ENCODE measurements around the gene CCNG2.

Gene CCNG2

DNA sequence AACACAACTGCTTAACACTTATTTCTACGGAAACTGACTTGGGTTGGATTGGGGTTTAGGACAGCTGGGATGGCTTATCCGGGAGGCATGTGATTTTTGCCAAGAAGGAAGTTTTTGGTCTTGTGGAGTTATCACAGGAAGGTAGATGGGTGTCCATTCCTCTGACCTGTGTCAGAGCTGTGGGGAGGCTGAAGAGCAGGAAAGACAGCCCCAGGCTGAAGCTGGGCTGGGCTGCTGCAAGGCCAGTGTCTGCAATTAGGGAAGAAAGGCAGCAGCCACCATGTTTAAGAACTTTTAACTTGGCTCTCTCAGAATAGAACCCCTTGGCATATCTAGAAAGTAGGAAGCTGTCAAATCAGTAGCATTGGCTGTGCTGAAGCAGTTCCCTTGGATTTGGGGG, 42.3 kb downstream of the CCNG2 start:
- DNase-seq (ENCODE audit: low read depth), result no peak
- TF ChIP-seq, protein P1, sequence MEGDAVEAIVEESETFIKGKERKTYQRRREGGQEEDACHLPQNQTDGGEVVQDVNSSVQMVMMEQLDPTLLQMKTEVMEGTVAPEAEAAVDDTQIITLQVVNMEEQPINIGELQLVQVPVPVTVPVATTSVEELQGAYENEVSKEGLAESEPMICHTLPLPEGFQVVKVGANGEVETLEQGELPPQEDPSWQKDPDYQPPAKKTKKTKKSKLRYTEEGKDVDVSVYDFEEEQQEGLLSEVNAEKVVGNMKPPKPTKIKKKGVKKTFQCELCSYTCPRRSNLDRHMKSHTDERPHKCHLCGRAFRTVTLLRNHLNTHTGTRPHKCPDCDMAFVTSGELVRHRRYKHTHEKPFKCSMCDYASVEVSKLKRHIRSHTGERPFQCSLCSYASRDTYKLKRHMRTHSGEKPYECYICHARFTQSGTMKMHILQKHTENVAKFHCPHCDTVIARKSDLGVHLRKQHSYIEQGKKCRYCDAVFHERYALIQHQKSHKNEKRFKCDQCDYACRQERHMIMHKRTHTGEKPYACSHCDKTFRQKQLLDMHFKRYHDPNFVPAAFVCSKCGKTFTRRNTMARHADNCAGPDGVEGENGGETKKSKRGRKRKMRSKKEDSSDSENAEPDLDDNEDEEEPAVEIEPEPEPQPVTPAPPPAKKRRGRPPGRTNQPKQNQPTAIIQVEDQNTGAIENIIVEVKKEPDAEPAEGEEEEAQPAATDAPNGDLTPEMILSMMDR (IDR thresholded peaks at IDR 0.05; ENCODE audit: insufficient read depth, low read depth, low read length, missing control alignments), result no peak
- no peak overlapping the region for H3K4me3 ChIP-seq (ENCODE audit: low read depth, low read length)

DNA sequence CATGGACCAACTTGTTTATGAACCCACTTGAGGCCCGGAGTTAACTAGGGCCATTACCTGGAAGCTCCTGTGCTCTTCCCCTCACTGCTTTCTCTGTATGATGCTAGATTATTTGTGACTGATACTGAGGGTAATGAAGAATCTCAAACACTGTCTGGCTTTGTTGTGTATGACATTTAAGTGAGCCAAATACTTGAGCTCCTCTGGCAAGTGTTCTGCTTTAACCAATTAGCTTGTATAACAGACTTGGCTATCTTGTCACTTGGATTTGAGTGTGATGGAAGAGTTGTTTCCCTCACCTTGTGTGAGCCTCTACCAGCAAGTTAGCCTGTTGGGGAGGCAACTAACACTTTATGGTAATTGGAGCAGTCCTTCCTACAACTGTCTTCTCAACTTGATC, 42.7 kb downstream of the CCNG2 start:
- DNase-seq (ENCODE audit: low read depth), result no peak
- TF ChIP-seq, protein P1 (IDR thresholded peaks at IDR 0.05; ENCODE audit: insufficient read depth, low read depth, low read length, missing control alignments), result no peak
- H3K4me3 ChIP-seq (ENCODE audit: low read depth, low read length), result no peak overlapping the region

DNA sequence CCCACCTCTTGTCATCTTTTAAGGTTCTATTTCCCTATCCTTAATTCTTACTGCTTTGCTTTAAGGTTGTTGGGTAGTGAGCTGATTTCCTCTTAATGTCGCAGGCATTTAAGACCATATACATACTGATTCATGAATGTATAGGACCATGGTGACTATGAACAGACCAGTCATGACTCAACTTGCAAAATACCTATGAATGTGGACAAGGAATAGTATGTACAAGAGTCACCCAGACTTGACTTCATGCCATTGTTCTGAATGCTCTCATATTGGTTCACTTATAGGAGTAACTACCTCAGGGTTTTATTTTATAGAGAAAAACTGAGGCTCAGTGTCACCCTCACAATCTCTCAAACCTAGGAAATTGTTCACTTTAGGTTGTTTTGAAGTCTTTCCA, 44.3 kb downstream of the CCNG2 start:
- H3K4me3 ChIP-seq (ENCODE audit: low read depth, low read length), result no peak overlapping the region
- TF ChIP-seq, protein P1 (IDR thresholded peaks at IDR 0.05; ENCODE audit: insufficient read depth, low read depth, low read length, missing control alignments), result no peak
- no peak for DNase-seq (ENCODE audit: low read depth)

DNA sequence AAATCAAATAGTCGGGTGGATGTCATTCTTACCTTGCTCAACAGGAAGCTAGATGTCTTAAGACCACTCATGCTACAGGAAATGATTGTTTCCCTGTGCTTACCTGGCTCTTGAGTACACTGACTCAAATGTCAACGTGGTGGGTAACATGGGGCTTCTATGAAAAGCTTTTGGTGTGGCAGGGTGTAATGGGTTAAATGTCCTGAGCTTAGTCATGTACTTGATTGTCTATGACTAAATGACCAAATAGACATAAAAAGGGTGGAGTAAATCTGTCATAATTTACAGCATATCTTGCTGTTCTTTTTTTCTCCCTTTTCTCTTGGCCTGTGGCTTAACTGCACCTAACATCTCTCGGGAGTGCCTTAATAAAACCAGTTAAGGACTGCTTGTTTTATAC, 44.9 kb downstream of the CCNG2 start:
- no peak for DNase-seq (ENCODE audit: low read depth)
- TF ChIP-seq, protein P1 (IDR thresholded peaks at IDR 0.05; ENCODE audit: insufficient read depth, low read depth, low read length, missing control alignments), result no peak
- H3K4me3 ChIP-seq (ENCODE audit: low read depth, low read length), result no peak overlapping the region

DNA sequence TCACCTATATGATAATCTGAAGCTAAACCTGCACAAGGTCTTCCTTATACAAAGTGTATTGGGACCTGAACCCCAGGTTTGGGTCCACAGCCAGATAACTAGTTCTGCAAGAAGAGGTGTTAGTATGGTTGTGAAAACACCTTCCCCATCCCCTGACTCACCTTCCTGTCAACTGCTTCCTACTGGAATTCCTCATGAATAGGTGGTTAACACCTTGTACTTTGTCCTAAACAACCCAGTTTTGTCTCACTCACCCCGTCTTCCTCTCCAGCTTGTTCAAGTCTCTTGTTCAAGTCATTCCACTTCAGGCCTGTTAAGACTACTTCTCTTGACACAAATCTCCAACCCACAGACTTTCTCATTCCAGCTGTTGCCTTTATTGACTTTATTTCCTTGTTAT, 45.5 kb downstream of the CCNG2 start:
- DNase-seq (ENCODE audit: low read depth), result no peak
- TF ChIP-seq, protein P1 (IDR thresholded peaks at IDR 0.05; ENCODE audit: insufficient read depth, low read depth, low read length, missing control alignments), result no peak

DNA sequence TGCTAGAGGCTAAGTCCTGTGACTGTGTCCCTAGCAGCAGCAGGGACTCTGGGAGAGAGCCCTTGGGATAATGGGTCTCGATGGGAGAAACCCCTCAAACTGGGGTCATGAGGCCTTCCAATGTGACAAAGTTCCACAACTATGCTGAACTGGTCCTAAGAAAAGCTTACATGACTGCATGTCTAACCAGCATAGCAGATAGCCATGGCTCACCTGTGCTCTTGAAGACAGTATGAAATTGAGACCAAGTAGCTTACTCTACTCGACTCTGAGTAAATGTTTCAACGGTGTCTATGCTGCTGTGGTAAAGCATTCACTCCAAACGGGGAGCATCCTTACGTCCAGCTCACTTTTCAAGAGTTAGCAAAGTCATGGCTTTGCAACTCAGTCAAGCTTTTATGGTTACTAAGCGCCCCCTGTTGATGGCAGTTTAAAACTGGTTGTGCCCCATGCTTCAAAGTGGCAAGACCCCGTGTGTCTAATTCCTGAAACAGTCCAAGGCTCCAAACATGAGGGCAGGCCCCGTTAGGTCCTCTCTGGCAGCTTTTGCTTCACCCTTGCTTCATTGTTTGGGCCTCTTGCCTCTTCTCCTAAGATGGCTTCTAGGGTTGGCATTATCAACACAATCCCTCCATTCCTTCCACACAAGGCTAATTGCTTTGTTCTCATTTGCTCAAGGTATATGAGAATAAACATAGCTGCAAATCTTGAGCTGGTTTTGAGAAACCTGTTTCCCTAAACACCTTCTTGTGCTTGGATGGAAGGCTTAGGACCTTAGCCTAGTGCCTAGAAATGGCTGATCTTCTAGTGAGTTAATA, 46.6 kb downstream of the CCNG2 start:
- DNase-seq (ENCODE audit: low read depth), result peak; percentile 83
- H3K4me3 ChIP-seq (ENCODE audit: low read depth, low read length), result no peak overlapping the region
- TF ChIP-seq, protein P1 (IDR thresholded peaks at IDR 0.05; ENCODE audit: insufficient read depth, low read depth, low read length, missing control alignments), result peak; percentile 81

More for the DNA sequence above, 45.5 kb downstream of the CCNG2 start:
- H3K4me3 ChIP-seq (ENCODE audit: low read depth, low read length), result no peak overlapping the region

DNA sequence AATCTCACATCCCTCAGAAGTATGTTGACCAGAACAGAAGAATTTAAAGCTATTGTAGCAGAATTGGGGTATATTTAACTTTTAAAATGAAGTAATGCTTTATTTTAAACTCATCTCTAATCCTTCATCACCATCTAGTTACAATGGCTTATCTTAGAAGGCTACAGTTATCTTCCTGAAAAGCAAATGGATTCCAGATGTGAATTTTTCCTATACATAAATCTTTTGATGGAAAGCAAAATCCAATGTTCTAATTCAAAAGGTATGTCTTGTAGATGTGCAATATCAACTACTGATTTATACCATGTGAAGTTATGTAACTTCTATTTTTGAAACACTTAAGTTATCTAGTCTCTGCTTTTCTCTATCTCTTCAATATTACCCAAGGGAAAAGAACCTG, 47.6 kb downstream of the CCNG2 start:
- no peak for DNase-seq (ENCODE audit: low read depth)
- TF ChIP-seq, protein P1 (IDR thresholded peaks at IDR 0.05; ENCODE audit: insufficient read depth, low read depth, low read length, missing control alignments), result no peak
- H3K4me3 ChIP-seq (ENCODE audit: low read depth, low read length), result no peak overlapping the region

Measured in GM12865 (cell line).